ENCODE measurements around the gene ADAMTS3.

ADAMTS3 gene

GRCh38 chr4:72290737-72291136 lies 278.3 kb downstream of the ADAMTS3 start:
- no peak for DNase-seq (ENCODE audit: low read depth)

- no peak for DNase-seq (ENCODE audit: low read depth)
Observed at GRCh38 chr4:72286910-72287309, 282.1 kb downstream of the ADAMTS3 start.

- no peak for DNase-seq (ENCODE audit: low read depth)
Observed at GRCh38 chr4:72286185-72286584, 282.8 kb downstream of the ADAMTS3 start.

DNA sequence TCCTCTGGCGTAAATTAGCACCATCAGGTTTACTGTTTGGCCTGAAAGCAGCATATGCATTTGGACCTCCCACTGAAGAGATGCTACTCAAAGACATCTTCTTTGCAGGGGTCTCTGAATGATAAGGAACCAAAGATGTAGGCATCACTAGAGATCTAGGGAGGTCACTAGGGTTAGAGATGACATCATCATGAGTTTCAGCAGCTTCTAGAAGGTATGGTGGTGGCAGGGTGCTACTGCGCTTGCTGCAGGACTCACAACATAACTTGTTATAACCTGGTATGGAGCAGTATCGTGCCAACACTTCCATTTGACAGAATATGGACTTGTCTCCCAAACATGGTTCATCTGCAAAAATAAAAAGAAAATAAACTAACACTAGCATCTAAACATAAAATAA lies 285.7 kb downstream of the ADAMTS3 start:
- no peak for DNase-seq (ENCODE audit: low read depth)

- DNase-seq (ENCODE audit: low read depth) = no peak
Observed at GRCh38 chr4:72280252-72280651, 288.8 kb downstream of the ADAMTS3 start.

- no peak for DNase-seq (ENCODE audit: low read depth)
Observed at GRCh38 chr4:72275381-72275780, 293.6 kb downstream of the ADAMTS3 start.

DNA sequence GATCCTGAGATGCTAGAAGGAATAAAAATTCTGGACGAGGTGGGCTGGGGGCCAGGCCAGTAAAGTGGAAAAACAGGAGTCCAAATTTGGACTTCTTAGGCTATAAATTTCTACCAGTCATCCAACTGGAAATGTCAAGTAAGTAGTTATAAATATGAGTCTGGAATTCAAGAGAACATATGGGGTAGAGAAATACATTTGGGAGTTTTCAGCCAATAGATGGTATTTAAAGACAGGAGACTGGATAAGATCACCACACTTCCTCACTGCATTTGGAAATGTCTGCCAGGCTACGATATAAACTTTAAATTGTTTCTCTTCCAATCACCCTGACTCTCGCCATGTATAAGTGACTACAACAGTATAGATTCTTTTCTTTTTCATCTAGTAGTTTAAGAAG lies 294.8 kb downstream of the ADAMTS3 start:
- DNase-seq (ENCODE audit: low read depth) = no peak

GRCh38 chr4:72255269-72255668 lies 313.8 kb downstream of the ADAMTS3 start:
- no peak for DNase-seq (ENCODE audit: low read depth)

- DNase-seq (ENCODE audit: low read depth) = no peak
Observed at GRCh38 chr4:72243641-72244040, 325.4 kb downstream of the ADAMTS3 start.

GRCh38 chr4:72239487-72240116 lies 329.4 kb downstream of the ADAMTS3 start:
- no peak for DNase-seq (ENCODE audit: low read depth)
